AG04449 (cell line): ENCODE results near the gene PROSER2.

Source experiments
- CTCF ChIA-PET: fragments of 350-600 bp; formaldehyde crosslinking; extraction: SDS; loops from one replicate; lab custom pipeline; 2021; ENCODE audit warnings: antibody characterized with exemption; lab: Yijun Ruan, JAX
- POLR2A ChIA-PET: fragments of 400-600, 350-600 bp; formaldehyde crosslinking; extraction: SDS; loops from one replicate; lab custom pipeline; 2020; ENCODE audit warnings: antibody characterized with exemption, inconsistent platforms; lab: Yijun Ruan, JAX
- DNase-seq: peaks from one replicate; pipeline ENCODE4 v3.0.0-alpha.2; 2010; ENCODE audit warnings: low read depth, low spot score
- H3K4me3 ChIP-seq: 2 replicates; pipeline ENCODE4 v1.5.1; 2011; ENCODE audit warnings: low read depth, mild to moderate bottlenecking, control low read depth, low read length
- TF ChIP-seq, protein P1 (sequence below): IDR thresholded peaks from one replicate; pipeline ENCODE4 v1.5.1; 2011; ENCODE audit warnings: mild to moderate bottlenecking, moderate library complexity, low read length, control low read depth, inconsistent platforms; ENCODE audit not compliant: insufficient read depth; ENCODE audit errors: missing control alignments

The PROSER2 gene

DNA sequence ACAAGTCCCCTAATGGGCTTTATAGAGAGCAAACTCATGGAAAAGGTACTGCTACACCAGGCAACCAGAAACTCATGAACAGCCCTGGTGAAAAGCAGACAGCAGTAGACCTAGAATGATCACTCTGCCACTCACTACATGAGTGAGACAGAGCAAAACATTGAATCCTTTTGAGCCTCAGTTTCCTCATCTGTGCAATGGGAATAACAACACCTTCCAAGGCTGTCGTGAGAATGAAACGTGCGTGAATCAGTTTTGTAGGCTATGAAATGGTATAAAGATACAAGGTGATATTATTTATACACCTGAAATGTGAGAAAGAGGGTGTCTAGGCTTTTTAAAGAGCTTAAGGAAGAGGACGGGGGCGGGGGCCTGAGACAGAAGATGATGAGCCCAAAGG is 14.3 kb upstream of the PROSER2 start:
- ChIA-PET POLR2A (no interaction called here), CTCF (interaction anchor here (2.3 kb wide), 1 partner anchor 11 kb away, joined by 10 read pairs; no protein-coding TSS in a partner anchor)
- no peak for DNase-seq
- TF ChIP-seq, protein P1, sequence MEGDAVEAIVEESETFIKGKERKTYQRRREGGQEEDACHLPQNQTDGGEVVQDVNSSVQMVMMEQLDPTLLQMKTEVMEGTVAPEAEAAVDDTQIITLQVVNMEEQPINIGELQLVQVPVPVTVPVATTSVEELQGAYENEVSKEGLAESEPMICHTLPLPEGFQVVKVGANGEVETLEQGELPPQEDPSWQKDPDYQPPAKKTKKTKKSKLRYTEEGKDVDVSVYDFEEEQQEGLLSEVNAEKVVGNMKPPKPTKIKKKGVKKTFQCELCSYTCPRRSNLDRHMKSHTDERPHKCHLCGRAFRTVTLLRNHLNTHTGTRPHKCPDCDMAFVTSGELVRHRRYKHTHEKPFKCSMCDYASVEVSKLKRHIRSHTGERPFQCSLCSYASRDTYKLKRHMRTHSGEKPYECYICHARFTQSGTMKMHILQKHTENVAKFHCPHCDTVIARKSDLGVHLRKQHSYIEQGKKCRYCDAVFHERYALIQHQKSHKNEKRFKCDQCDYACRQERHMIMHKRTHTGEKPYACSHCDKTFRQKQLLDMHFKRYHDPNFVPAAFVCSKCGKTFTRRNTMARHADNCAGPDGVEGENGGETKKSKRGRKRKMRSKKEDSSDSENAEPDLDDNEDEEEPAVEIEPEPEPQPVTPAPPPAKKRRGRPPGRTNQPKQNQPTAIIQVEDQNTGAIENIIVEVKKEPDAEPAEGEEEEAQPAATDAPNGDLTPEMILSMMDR, result no peak
- H3K4me3 ChIP-seq, result no peak overlapping the region

DNA sequence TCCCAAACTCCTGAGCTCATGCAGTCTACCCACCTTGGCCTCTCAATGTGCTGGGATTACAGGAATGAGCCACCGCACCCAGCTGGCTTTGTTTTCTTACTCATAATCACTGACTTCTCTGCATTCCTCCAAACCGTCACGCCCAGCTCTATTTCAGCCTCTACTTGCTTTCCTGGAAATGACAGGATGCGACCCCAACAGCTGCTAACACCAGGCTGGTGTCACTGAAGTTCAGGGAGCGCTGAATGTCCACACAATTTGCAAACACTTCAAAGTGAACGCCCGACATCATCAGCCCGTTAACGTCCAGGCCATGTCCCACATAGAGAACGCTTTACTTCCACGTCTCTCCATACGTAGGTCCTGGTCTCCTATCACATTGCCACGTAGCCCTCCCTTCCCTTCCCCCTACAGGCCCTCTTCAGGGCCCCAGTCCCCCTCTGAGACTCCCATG is 12.8 kb upstream of the PROSER2 start:
- POLR2A ChIA-PET, result no interaction called here
- no peak overlapping the region for H3K4me3 ChIP-seq
- CTCF ChIA-PET, result interaction anchor here (1.4 to 3.7 kb wide), 3 partner anchors 10 to 27 kb away, joined by 3 to 17 read pairs (median 15); no protein-coding TSS in a partner anchor
- no peak for DNase-seq
- TF ChIP-seq, protein P1, result no peak

DNA sequence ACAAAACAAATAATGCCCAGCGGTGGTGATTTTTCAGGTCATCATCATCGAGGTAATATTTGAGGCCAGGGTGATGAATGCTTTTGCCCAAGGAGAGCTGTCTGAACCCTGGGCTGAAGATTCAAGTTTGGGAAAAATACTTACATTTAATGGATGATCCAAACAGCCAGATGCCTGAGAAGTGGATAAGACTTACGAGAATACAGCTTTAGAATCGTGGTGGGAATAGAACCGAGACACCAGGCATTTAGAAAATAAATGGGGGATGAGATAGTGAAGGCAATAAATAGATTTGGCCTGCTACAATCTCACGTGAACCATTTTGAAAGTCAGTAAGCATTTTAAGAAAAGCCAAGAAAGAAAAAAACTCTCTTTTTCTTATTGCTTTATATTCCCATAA is 12.2 kb upstream of the PROSER2 start:
- ChIA-PET CTCF (interaction anchor here (1.4 to 3.7 kb wide), 3 partner anchors 9 to 28 kb away, joined by 3 to 17 read pairs (median 15); no protein-coding TSS in a partner anchor), POLR2A (interaction anchor here (0.7 kb wide), 1 partner anchor 577 kb away, joined by 3 read pairs; no protein-coding TSS in a partner anchor)
- H3K4me3 ChIP-seq, result no peak overlapping the region
- TF ChIP-seq, protein P1, result no peak
- no peak for DNase-seq

DNA sequence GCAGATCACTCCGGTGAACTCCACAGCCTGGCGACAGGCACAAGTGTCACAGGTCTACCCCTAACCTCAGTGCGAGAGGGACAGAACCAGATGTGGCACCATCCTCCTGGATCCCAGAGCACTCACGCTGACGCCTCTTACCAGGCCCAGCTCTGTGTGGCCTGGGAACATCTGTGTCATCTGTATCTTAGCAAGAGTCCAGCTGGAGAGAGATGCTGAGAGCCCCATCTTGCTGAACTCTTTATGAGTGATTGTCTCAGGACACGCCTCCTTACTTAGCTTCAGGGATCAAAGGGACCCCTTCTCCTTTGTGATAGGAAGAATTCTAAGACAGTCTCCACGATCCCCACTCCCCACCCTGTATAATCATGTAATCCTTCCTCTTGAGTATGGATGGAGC is 10.0 kb upstream of the PROSER2 start:
- no peak overlapping the region for H3K4me3 ChIP-seq
- TF ChIP-seq, protein P1, result no peak
- ChIA-PET CTCF (interaction anchor here (0.6 to 3.7 kb wide), 5 partner anchors 9 to 173 kb away, joined by 3 to 15 read pairs (median 6); partner anchors contain the start of gene PROSER2), POLR2A (no interaction called here)
- DNase-seq, result no peak

DNA sequence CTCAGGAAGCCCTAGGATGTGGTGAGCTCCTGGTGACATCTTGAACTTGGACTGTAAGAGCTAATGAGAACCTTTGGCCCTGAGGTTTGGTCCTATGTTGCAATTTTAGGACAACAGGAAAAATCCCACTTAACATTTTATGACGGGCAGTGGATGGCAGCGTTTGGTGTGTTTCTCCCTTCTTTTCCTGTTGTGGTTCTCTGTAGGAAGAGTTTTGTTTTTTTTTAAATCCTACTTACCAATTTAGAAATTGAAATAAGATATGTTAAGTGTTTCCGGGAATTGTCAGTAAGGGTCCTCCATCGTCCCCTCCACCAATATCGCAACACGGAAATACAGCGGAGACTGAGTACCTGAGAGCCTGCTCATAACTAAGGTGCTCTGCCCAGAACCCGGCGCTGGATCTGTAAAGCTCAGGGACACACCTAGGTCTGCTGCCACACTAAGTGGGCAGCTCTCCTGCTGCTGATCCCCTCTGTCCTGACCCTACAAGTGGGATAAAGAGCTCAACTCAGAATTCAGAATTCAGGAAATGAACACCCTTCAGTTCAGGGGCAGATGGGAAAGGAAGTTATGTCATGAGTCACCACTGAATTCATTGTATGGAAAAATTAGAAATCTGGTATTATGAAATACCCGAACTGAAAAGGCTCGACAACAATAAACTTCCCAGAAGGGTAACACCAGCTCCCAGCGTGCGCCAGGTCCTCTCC is 9.1 kb upstream of the PROSER2 start:
- CTCF ChIA-PET, result interaction anchor here (0.6 to 1.9 kb wide), 5 partner anchors 8 to 172 kb away, joined by 3 to 10 read pairs (median 4); partner anchors contain the start of gene PROSER2

DNA sequence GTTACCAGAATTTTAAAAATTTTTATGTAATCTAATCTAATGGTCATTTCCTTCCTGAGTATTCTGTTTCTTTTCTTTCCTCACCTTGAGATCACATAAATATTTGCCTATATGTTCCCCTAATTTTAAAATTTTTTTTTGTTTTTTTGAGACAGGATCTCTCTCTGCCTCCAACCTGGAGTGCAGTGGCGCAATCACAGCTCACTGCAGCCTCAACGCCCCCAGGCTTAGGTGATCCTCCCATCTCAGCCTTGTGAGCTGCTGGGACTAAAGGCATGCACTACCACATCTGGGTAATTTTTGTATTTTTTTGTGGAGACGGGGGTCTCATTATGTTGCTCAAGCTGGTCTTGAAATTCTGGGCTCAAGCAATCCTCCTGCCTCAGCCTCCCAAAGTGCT is 4.1 kb upstream of the PROSER2 start:
- TF ChIP-seq, protein P1, result no peak
- ChIA-PET CTCF (interaction anchor here (0.7 to 4.4 kb wide), 20 partner anchors 8 to 315 kb away, joined by 3 to 32 read pairs (median 4); no protein-coding TSS in a partner anchor), POLR2A (no interaction called here)
- H3K4me3 ChIP-seq, result no peak overlapping the region
- no peak for DNase-seq

More for the DNA sequence above, 9.1 kb upstream of the PROSER2 start:
- POLR2A ChIA-PET, result no interaction called here
- H3K4me3 ChIP-seq, result no peak overlapping the region
- DNase-seq, result no peak
- TF ChIP-seq, protein P1, result no peak
